Islet precursor cell (in vitro differentiated cells): ENCODE data around the gene SRPX2.

ENCODE experiments used
- DNase-seq: peaks from one replicate; pipeline ENCODE4 v3.0.0-alpha.2; 2018

SRPX2 gene, protein sequence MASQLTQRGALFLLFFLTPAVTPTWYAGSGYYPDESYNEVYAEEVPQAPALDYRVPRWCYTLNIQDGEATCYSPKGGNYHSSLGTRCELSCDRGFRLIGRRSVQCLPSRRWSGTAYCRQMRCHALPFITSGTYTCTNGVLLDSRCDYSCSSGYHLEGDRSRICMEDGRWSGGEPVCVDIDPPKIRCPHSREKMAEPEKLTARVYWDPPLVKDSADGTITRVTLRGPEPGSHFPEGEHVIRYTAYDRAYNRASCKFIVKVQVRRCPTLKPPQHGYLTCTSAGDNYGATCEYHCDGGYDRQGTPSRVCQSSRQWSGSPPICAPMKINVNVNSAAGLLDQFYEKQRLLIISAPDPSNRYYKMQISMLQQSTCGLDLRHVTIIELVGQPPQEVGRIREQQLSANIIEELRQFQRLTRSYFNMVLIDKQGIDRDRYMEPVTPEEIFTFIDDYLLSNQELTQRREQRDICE

DNA sequence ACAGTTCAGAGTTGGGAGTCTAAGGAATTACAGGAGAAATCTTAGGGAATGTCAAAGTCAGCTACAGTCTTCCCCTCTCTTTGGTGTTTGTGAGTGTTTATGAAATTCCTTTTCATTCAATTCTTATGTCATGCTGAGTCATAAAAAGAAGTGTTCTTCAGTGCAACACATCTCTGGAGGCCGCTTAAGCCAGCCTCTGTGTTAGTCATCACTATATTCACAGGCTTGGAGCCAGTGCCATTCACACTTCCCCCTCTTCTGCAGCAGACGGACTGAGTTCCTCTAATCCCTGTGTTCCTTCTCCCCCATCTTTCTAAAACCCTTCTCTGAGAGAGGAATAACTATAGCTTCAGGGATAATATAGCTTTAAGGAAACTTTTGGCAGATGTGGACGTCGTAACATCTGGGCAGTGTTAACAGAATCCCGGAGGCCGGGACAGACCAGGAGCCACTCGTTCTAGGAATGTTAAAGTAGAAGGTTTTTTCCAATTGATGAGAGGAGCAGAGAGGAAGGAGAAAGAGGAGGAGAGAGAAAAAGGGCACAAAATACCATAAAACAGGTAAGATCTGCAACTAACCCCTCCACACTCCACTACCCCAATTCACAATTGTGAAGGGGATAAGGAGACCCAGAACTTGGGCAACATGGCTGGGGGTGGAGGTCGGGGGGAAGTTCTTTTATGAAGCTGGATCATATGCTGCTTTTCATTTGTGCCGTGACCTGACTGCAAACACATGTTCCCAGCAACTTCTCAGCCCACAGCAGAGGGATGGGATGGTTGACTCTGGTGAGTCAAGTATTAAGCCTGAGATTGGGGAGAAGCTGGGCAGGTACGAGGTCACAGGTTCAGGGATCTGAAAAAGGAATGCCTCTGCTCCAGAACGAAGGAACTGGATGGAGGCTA, at the start of gene SRPX2:
Gene SRPX2 (plus strand): TSS at position 244 of the 905 bp plus-strand sequence. CDS start 2,124 bp downstream, outside the sequence.
- DNase-seq, result peak; percentile 70

DNA sequence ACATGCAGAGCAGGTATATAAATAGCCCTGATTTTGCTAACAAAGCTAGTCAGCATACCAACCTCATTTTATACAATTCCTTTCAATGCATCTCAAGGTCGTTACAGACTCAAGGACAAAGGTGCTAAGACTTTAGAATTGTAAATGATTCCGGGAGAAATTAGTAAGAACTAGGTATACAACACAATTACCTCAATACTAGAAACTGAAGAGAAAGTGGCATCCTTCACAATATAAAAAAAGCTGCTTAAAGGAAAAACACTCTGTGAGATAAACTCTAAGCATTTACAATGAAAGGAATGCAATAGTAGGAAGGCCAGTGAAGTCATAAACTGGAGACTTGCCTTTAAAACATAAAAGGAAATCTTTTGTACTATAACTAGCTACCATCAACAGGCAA, 47.4 kb upstream of the SRPX2 start:
- no peak for DNase-seq

DNA sequence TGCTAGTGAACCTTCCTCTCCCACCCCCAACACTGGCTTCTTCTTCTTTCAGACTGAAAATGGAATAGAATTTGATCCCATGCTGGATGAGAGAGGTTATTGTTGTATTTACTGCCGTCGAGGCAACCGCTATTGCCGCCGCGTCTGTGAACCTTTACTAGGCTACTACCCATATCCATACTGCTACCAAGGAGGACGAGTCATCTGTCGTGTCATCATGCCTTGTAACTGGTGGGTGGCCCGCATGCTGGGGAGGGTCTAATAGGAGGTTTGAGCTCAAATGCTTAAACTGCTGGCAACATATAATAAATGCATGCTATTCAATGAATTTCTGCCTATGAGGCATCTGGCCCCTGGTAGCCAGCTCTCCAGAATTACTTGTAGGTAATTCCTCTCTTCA, 44.5 kb upstream of the SRPX2 start:
- DNase-seq, result peak; percentile 53

DNA sequence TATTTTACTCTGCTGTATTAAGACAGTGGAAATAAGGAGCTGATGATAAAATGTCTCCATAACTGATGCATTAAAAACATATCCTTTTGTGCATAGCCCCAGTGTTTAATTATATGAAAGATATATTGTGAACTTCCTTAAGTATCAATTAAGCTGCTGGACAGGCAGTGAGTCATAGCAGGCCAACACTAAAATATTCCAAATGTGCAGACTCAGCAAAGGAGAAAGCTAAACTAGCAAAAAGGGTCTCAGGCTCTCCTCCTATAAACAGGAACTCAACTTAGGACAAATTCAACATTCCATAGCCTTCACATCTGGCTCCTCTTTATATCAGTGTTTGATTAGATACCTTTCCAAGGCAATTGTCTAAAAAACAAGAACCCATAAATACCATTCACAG, 43.7 kb upstream of the SRPX2 start:
- DNase-seq, result no peak

DNA sequence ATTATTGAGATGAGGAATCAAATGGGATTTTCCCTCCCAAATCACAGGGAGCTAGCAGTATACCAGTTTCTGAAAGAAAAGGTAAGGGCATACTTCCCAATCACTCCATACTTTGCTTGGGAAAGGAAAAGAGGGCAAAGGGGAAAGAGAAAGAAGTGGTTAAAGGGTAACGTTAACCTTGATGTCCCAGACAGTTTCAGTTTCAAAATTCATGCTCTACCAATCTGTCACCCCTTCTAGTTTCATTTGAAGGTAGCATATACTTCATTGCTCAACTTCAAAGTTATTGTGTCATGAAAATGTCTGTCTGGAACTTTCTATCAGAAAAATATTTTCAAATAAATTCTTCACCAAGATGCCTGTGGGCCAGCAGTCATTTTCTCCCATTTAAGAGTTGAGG, 43.2 kb upstream of the SRPX2 start:
- no peak for DNase-seq

DNA sequence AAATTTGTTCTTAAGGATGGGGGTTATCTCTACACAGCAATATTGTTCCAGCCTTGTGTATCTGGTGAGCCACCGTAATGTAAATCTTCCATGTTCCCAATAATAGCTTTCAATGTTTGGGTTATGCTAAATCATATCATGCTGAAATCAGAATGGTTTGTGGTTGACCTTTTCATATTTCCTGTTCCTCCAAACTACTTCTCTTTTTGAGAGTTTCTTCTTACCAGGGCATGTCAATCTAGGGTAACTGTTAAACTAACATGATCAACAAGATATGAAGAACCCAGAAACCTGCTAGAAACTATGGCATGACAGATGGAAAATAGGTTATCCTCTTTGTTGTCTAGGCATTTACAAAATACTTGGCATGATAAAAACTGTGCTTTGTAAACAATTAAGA, 37.2 kb upstream of the SRPX2 start:
- DNase-seq, result no peak

DNA sequence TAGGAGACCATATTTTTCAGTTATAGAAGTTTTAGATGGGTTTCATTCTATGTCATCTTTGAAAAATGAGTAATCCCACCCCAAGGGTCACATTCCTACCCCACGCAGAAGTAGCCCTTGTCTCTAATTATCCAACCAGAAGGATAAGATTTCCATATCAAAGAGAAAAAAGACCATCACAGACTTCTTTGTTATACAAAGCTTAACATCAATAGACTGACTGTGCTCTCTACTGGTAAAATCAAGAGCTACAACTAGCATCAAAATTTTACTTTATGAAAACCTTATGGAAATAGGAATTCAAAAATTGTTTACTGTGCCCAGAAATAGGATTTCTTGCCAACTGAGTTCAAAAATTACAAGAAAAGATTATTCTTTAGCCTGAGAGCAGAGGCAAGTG, 34.4 kb upstream of the SRPX2 start:
- no peak for DNase-seq

DNA sequence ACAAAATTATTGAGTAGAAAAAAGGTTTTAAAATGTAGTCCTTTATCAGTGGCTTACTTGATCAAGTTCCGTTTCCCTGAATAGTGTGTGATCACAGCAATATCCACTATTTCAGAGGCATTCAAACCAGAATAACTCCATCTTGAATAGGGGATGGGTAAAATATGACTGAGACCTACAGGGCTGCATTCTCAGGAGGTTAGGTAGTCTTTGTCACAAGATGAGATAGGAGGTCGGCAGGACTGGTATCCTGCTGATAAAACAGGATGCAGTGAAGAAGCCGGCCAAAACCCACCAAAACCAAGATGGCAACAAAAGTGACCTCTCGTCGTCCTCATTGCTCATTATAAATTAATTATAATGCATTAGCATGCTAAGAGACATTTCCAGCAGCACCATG, 32.0 kb upstream of the SRPX2 start:
- no peak for DNase-seq

DNA sequence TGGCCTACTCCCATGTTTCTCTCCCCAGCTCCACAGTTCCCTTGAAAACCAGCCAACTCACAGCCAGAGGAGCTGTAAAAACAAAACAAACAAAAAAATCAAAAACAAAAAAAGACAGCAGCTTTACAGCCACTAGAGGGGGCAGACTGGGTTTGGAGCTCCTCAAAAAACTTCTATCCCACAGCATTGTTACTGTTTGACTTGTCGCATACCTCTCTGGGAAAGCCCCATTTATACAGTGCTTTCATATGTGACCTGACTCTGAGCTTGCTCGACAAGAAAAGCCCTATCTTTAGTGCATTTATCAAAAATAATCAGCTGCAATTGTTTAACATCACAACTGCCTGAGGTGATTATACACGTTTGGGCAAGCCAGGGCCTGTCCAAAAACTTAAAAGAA, 29.0 kb upstream of the SRPX2 start:
- DNase-seq, result peak; percentile 56

DNA sequence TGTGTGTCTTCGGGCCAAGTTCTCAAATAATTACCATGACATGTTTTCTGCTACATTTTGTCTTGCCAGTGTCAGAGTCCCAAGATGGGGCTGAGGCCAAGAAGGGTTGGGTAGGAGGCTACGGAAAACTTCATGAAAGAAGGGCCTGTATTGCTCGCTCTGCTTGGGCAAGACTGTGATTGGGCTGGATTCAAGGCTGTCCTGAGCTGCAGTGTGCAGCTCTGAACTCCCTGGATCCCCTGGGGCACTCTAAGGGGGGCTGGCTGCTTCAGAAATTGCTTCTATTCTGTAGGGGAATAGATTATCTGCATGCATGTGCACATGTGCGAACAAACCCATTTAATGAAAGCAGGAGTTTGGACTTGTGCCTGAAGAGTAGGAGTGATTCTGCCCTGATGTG, 21.0 kb upstream of the SRPX2 start:
- DNase-seq, result no peak

DNA sequence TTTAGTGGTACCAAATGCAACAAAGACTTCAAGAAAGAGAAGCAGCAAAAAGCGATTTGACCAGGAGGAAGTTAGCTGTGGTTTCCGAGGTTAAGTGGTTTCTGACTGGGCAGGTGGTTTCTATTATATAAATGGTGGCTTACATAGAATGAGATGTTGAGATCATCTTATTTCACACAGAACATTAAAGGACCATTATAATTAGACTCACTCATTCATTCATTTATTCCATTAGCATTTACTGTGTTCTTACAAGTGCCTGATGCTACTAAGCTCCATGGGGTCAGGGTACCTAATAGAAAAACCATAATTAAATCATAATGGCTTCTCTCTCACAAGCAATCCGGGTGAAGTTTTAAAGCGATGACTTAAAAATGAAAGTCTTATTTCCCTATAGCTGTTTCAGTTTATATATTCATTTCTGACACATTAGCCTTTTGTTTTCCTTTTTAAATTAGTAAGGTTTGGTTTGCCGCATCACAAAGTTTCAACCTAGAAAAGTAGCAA, 18.0 kb upstream of the SRPX2 start:
- DNase-seq, result no peak

DNA sequence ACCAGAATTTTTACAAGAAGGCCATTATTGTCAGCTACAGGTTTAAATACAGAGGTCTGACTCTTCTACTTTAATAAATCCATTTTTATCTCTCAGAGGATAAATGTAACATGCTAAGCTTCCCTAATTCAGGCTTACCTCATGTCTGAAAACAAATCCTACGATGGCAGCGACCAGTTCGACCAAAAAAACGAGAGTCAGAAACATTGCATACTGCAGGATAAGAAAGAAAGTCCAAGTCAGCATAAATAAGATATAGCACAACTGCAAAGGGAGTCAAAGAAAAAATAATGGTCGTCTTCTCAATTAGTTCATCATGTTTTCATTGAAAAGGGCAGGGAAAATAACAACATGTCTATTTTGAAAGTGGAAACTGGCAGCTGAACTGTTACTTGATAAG, 9.0 kb upstream of the SRPX2 start:
- no peak for DNase-seq

DNA sequence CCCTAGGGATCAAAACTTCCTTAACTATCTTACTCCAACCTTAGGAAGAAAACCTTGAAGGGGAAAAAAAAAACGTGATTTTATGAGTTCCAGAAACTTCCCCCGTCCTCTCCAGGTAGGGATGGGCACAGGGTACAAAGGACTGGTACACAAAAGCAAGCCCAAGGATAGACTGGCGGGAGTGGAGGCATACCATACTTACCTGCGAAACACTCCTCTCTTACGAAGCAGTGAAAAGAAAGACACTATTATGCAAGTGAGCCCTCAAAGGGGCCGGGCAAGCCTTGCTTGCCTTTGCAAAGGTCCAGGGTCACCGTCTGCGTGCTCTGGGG, 8.0 kb upstream of the SRPX2 start:
- no peak for DNase-seq

DNA sequence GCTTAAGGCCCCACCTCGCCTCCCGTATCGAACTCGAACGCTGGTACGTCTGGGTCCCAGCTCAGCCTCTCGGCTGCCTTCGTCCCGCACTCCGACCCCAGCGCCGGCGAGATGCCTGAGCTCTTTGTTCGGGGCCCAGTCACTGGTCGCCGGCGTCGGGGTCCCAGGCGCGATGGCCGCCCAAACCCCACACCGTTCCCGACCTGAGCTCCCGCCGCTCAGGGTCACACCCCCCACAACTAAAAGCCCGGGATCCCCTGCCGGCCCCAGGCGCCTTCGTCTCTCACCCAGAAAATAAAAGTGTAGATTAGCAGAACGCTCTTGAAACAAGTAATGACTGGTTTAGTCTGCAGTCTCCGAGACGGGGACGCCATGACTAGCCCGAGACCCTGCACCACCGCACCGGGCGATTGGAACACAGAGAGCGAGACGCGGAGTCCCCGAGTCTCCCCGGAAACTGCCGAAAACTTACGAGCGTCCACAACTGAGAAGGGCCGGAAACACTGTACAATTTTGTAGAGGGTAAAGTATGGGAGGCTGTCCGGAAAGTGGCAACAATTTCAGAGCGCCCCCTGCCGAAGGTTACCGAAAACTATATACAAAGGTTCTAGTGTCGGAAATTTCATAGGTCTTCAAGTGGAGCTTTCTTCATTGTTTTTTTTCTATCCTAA, 7.5 kb upstream of the SRPX2 start, which contains the start of gene TSPAN6:
Gene TSPAN6 (minus strand): TSS at position 486 of the 671 bp plus-strand sequence. CDS start 112 bp downstream, at position 374.
- DNase-seq, result peak; percentile 93

DNA sequence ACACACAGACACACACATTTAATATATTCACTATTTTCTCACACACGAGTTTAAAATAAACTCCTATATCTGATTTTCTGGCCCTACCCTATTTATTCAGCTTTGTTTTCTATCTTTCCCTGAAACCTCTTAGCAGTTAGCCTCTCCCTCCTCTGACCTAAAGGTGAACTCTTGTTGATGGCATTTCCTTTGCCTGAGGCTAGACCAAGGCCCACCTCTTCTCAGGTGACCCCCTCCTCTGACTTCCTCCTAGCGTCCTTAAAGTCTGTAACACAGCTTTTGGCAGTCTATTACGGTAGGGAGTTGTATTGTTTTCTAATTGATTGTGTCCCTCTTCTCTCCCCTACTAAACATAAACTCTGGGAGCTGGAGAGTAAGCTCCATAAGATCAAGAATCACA, 1.7 kb upstream of the SRPX2 start:
- no peak for DNase-seq

DNA sequence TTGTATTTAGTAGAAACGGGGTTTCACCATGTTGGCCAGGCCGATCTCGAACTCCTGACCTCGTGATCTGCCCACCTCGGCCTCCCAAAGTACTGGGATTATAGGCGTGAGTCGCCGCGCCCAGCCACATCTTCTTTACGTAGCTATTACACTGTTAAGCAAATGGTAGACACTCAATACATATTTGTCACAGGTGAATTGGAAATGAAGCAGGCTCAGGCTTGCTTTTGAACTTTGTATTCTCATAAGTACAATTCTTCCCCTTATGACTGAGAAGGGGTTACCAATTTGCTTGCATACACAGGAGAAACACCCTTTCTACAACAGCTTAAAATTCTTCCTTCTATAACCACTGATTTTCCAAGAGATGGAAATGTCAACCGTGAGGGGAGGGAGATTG, 787 bp upstream of the SRPX2 start:
- DNase-seq, result no peak

DNA sequence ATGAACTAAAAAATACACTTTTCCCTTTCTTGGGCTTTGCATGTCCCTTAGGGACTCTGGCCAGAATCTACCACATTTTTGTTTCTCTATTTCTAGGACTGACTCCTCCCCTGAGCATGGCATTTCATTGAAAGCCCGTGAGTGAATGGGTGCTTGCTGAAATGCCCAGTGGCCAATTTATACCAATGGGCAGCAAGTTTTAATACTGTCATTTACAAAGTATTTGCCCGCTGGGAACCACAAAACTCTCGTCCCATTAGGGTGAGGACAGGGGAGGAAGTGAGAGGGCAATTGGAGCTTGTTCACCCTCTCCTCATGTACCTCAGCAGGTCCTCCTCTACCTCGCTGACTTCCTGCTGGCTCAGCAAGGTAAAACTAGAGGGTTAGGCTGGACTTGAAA, 1.1 kb downstream of the SRPX2 start:
- no peak for DNase-seq

DNA sequence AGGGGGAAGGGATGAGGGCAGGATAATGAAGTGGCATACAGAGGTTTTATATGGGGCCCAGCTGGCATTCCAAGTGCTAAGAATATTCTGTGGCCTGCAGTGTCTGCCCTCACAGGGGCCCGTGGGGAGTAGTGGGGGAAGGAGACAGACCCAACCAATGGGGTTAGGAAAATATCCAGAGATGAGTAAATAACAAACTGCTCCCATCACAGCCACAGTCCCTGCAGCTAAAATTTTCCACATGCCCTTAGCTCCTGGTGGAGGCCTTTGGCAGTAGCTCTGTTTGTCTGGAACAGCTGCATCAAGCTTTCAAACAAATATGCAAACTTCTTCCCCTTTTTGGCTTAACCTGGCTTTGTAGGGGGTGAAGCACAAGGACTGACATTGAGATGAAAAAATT, 3.1 kb downstream of the SRPX2 start:
- DNase-seq, result no peak

DNA sequence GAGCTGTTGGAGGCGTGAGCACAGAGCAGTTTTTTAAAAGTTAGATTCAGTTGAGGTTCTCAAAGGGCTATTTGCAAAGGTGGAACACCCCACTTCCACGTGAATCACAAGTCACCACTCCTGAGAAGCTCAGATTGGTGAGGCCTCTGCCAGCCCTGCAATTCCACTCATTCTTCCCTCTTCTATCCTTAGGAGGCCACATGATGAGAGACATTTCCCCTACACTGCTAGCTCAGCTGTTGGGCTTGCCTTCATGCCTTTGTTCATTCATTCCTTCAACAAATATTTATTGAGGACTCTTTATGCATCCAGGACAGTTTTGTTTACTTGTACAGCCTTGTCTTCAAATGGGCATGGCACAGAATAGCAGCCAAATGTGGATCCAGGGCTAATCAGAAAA, 3.7 kb downstream of the SRPX2 start:
- DNase-seq, result no peak

DNA sequence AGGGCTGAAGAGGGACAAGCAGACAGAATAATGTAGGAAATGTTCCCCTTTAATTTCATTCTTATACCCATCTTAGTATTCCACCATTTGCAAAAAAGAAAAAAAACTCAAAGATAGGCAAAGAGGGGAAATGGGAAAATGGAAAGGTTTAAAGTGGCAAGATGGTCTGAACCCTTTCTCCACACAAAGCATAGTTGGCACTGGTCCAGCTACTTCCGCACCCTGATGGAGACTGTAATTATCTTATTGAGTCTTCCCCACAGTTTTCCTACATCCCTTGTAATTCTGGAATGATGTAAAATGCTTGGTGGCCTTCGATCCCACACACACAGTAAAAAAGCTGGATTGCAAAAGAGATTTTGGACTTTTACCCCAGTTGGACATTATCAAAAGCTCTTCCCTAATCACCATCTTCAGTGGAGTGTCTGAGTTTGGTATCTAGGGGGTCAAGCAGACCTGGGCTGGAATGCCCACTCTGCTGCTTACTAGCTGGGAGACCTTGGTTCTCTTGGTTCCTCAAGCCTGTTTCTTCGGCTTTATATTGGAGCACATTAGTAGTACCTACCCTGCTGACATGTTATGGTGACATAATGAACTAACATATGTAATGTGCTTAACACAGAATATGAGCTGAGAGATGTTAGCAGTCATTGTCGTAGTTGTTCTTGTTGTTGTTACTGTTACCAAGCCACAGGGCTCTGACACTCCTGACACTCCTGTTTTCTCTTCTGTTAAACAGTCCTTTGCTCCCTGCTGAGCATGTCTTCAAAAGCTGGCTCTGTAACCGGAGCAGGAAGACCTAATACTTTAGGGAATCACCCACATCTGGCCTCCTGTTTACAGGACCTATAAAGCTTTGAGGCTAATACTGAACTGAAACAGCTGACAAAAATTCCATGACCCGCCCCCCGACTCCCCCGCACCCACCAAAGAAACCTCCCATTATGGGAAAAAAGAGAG, 4.7 kb downstream of the SRPX2 start:
- DNase-seq, result no peak

DNA sequence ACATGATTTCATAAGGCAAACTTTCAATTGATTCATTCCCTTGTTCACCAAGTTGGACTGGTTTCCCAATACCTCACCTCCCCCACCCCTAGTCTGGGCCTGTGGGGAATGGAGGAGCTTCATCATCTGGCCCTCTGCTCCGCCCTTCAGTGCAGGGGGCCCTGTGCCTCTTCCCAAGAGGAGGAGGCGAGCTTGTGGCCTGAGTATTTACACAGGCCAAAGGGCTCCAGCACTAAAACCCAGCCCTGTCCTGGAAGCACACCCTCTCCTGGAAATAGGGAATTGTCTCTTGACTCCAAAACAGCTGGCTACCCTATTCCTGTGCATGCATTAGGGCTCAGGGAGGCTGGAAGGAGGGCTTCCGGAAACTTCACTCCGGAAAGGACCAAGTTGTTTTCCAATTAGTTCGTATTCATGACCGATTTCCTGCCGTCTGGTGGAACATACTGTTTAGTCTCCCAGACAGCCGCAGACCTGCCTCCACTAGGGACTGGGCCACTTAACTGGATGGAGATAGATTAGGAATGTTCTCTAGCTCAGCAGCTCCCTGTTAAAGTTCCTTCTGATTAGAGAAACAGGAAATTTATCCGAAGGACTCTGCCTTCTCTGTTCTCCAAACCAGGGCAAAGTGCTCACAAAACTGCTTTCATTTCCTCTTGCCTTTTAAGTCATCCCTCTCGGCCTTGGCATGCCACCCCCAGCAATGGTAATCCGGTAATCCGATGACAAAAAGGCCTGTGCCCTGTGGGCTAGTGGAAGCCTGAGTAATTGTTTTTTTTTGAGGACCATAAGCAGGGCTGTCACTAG, 5.8 kb downstream of the SRPX2 start:
- peak; percentile 70 for DNase-seq
